BJ (cell line): Measurements from ENCODE around the gene NSD1. TPM values are rescaled to one million over a fixed set of nuclear protein-coding genes. Genes with fewer than 3 reads are reported as not detected.

ENCODE experiments used
- CTCF ChIA-PET: fragments of 350-600 bp; formaldehyde crosslinking; extraction: SDS; loops from one replicate; lab custom pipeline; 2021; ENCODE audit warnings: antibody characterized with exemption, inconsistent platforms; lab: Yijun Ruan, JAX
- POLR2A ChIA-PET: fragments of 300-600 bp; sonication (Branson Sonifier 250); formaldehyde crosslinking; extraction: SDS; loops from one replicate; lab custom pipeline; 2021; ENCODE audit warnings: antibody characterized with exemption; lab: Charles Lee
- DNase-seq: peaks from one replicate; pipeline ENCODE4 v3.0.0-alpha.2; 2011; ENCODE audit warnings: low read depth
- H3K27me3 ChIP-seq: 2 replicates; pipeline ENCODE4 v1.6.0; 2011; ENCODE audit warnings: low read length; ENCODE audit not compliant: control insufficient read depth, insufficient read depth
- H3K36me3 ChIP-seq: 2 replicates; pipeline ENCODE4 v1.5.1; 2011; ENCODE audit warnings: low read length; ENCODE audit not compliant: control insufficient read depth, insufficient read depth
- H3K4me3 ChIP-seq: 2 replicates; pipeline ENCODE4 v1.5.1; 2011; ENCODE audit warnings: low read depth, mild to moderate bottlenecking, control low read depth, low read length
- CTCF ChIP-seq: IDR thresholded peaks from 2 replicates; pipeline ENCODE4 v1.5.1; 2011; ENCODE audit warnings: low read depth, mild to moderate bottlenecking, control low read depth, inconsistent platforms, low read length, moderate library complexity; ENCODE audit not compliant: insufficient read depth
- polyA plus RNA-seq: library from polyadenylated mRNA; depleted of rRNA; stranded (reverse); fragments of >200 nt; gene quantifications from 2 replicates; pipeline ENCODE4 v1.2.3, GENCODE V29; 2011

Gene NSD1
- polyA plus RNA-seq, 1 experiment, result 15.8 TPM

- no peak for TF ChIP-seq CTCF
- H3K4me3 ChIP-seq, result no peak overlapping the region
- CTCF ChIA-PET, result no interaction called here
- H3K27me3 ChIP-seq, result no peaks in the 10 kb centered on the region
- POLR2A ChIA-PET, result no interaction called here
- peaks cover 2% of the 10 kb centered on the region for H3K36me3 ChIP-seq
- no peak for DNase-seq
These were observed 49.6 kb downstream of the NSD1 start for GRCh38 chr5:177183142-177183541.

- TF ChIP-seq CTCF, result no peak
- POLR2A ChIA-PET, result no interaction called here
- no peak overlapping the region for H3K4me3 ChIP-seq
- H3K36me3 ChIP-seq, result peaks cover 2% of the 10 kb centered on the region
- CTCF ChIA-PET, result no interaction called here
- no peak for DNase-seq
- no peaks in the 10 kb centered on the region for H3K27me3 ChIP-seq
These were observed 50.3 kb downstream of the NSD1 start for GRCh38 chr5:177183766-177184360.

GRCh38 chr5:177185993-177186392 lies 52.4 kb downstream of the NSD1 start:
- no peak for DNase-seq
- Histone ChIP-seq H3K27me3 (no peaks in the 10 kb centered on the region), H3K4me3 (no peak overlapping the region), H3K36me3 (peaks cover 2% of the 10 kb centered on the region)
- TF ChIP-seq CTCF, result no peak
- CTCF ChIA-PET, result interaction anchor here (0.9 kb wide), 1 partner anchor 72 kb away, joined by 4 read pairs; no protein-coding TSS in a partner anchor
- POLR2A ChIA-PET, result no interaction called here

- CTCF ChIA-PET, result interaction anchor here (0.9 kb wide), 1 partner anchor 73 kb away, joined by 4 read pairs; no protein-coding TSS in a partner anchor
- no peaks in the 10 kb centered on the region for H3K27me3 ChIP-seq
- DNase-seq, result no peak
- peaks cover 2% of the 10 kb centered on the region for H3K36me3 ChIP-seq
- POLR2A ChIA-PET, result no interaction called here
- no peak overlapping the region for H3K4me3 ChIP-seq
- no peak for TF ChIP-seq CTCF
These were observed 53.1 kb downstream of the NSD1 start for GRCh38 chr5:177186645-177187044.

GRCh38 chr5:177188775-177189174 lies 55.2 kb downstream of the NSD1 start:
- no peak for TF ChIP-seq CTCF
- no peak for DNase-seq
- Histone ChIP-seq H3K36me3 (no peaks in the 10 kb centered on the region; the same call in 1 of the 2 replicates), H3K27me3 (no peaks in the 10 kb centered on the region), H3K4me3 (no peak overlapping the region)
- POLR2A ChIA-PET, result no interaction called here
- CTCF ChIA-PET, result interaction anchor here (0.6 to 1.0 kb wide), 3 partner anchors 9 to 75 kb away, joined by 3 read pairs; no protein-coding TSS in a partner anchor
